H1 (cell line): Measurements from ENCODE around the gene TSNAXIP1. TPM values are rescaled to one million over a fixed set of nuclear protein-coding genes. Genes with fewer than 3 reads are reported as not detected.

Experiments used
- ATF2 ChIP-seq: IDR thresholded peaks from 2 replicates; pipeline ENCODE4 v1.6.1; 2012; ENCODE audit warnings: low read length, inconsistent platforms
- BCL11A ChIP-seq, 2 experiments: IDR thresholded peaks; one replicate each; pipeline ENCODE4 v1.6.1; 2011; ENCODE audit warnings: low read depth in 2 of 2, low read length in 2 of 2, mild to moderate bottlenecking in 2 of 2
- BRCA1 ChIP-seq: IDR thresholded peaks from 2 replicates; pipeline ENCODE4 v1.6.1; 2012; ENCODE audit warnings: low read depth, low read length, improper control_type of control experiment
- CBX5 ChIP-seq: fragments of 300-800, 300-1000 bp; sonication (generic); IDR thresholded peaks from 2 replicates; pipeline ENCODE4 v1.7.1; 2016; ENCODE audit warnings: antibody characterized with exemption, low read length, low read depth
- polyA plus RNA-seq, 7 experiments: library from polyadenylated mRNA; depleted of rRNA in 3 of 7; stranded (reverse) in 5 of 7; unstranded in 2 of 7; fragments of >200 nt in 5 of 7; fragments of 200-250 nt in 2 of 7; gene quantifications; 1 replicate in 5 of 7; 2 replicates in 1 of 7; 4 replicates in 1 of 7; pipeline versions ENCODE4 v1.2.1 to v1.2.3, GENCODE V29; 2011 to 2013; ENCODE audit warnings: missing spikeins in 2 of 7, mixed read lengths in 2 of 7
- total RNA-seq: library from RNA; stranded (reverse); fragmentation: NEBNext Ultra II Directional; extraction: Animal tissue kit (Norgen Biotek cat#: 25700); gene quantifications from 2 replicates; pipeline ENCODE4 v1.2.1, GENCODE V29; 2021
- TF ChIP-seq, protein P1 (sequence below): IDR thresholded peaks from 2 replicates; pipeline ENCODE4 v1.6.1; 2011; ENCODE audit warnings: low read depth, mild to moderate bottlenecking, low read length; ENCODE audit not compliant: insufficient read depth

The TSNAXIP1 gene
- total and polyA plus RNA-seq, 2 of the 8 experiments (the other 6 are each of a cell fraction or from before 2014, with no cell fraction given): 0.37 to 0.94 TPM

GRCh38 chr16:67843343-67843765, 36.7 kb downstream of the TSNAXIP1 start (continued):
- TF ChIP-seq CBX5 (no peak), BRCA1 (no peak), ATF2 (no peak), BCL11A (IDR thresholded peaks at IDR 0.05; ENCODE audit: low read depth in 2 of 2, low read length in 2 of 2) (no peak)
- TF ChIP-seq, protein P1, sequence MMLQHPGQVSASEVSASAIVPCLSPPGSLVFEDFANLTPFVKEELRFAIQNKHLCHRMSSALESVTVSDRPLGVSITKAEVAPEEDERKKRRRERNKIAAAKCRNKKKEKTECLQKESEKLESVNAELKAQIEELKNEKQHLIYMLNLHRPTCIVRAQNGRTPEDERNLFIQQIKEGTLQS: no peak
- TF ChIP-seq, all 59 proteins: peak for 0
